Measurements from ENCODE around the gene CLMN.

The CLMN gene

DNA sequence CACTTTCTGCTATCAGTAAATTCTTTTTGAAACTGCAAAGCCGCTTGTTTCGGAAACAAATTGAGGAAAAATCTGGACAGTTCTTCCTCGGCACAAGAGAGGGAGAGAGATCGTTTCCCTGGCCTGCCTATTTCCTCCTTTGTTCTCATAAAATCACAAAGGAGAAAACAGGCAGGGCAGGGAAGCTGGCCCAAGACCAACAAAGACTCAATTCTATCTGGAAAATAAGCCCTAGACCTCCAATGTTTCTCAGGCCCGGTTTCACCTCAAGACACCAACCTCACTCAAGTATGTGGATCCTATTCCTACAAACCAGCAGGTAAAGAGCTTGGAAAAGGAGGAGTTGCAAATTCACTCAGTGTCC, 181.9 kb downstream of the CLMN start:
- H4K20me1 ChIP-seq (ENCODE audit: insufficient read depth, low read length): no peaks in the 10 kb centered on the region; the same call in 1 of the 2 replicates
- no peak overlapping the region for H2AFZ ChIP-seq (ENCODE audit: low read length)
- no peaks in the 10 kb centered on the region for H3F3A ChIP-seq (ENCODE audit: insufficient read depth, low read length)
- H3K4me1 ChIP-seq (ENCODE audit: insufficient read depth, low read length, severe bottlenecking): peaks cover 28% of the 10 kb centered on the region
- H3K4me2 ChIP-seq (ENCODE audit: low read length): no peak overlapping the region
- H3K27ac ChIP-seq (ENCODE audit: low read depth, low read length, poor library complexity, severe bottlenecking): no peak overlapping the region
- no peaks in the 10 kb centered on the region for H3K9me2 ChIP-seq (ENCODE audit: low read depth, low read length)
- no peak overlapping the region for H3K4me3 ChIP-seq (ENCODE audit: low read depth, low read length, poor library complexity, severe bottlenecking)
- no peaks in the 10 kb centered on the region for H3K9me3 ChIP-seq (ENCODE audit: low read length)
- no peaks in the 10 kb centered on the region for H3K27me3 ChIP-seq (ENCODE audit: insufficient read depth, low read length)
- no peak for TF ChIP-seq EZH2 (IDR thresholded peaks at IDR 0.05; ENCODE audit: borderline replicate concordance, low read length)
- TF ChIP-seq CTCF (IDR thresholded peaks at IDR 0.05; ENCODE audit: low read length): no peak
- H3K36me3 ChIP-seq (ENCODE audit: insufficient read depth, low read length): peaks cover 13% of the 10 kb centered on the region; the same call in 1 of the 2 replicates
- no peak overlapping the region for H3K9ac ChIP-seq (ENCODE audit: low read length)
- peaks cover 15% of the 10 kb centered on the region; the same call in 1 of the 2 replicates for H3K79me2 ChIP-seq (ENCODE audit: insufficient read depth, low read length)

GRCh38 chr14:95137164-95137803, 182.4 kb downstream of the CLMN start:
- Histone ChIP-seq H3K27me3 (ENCODE audit: insufficient read depth, low read length) (no peaks in the 10 kb centered on the region), H3K4me1 (ENCODE audit: insufficient read depth, low read length, severe bottlenecking) (peaks cover 26% of the 10 kb centered on the region), H3K9ac (ENCODE audit: low read length) (no peak overlapping the region), H3K4me3 (ENCODE audit: low read depth, low read length, poor library complexity, severe bottlenecking) (no peak overlapping the region), H3K9me3 (ENCODE audit: low read length) (no peaks in the 10 kb centered on the region), H3K36me3 (ENCODE audit: insufficient read depth, low read length) (peaks cover 18% of the 10 kb centered on the region; the same call in 1 of the 2 replicates), H3F3A (ENCODE audit: insufficient read depth, low read length) (no peaks in the 10 kb centered on the region), H4K20me1 (ENCODE audit: insufficient read depth, low read length) (no peaks in the 10 kb centered on the region; the same call in 1 of the 2 replicates), H3K4me2 (ENCODE audit: low read length) (no peak overlapping the region), H3K27ac (ENCODE audit: low read depth, low read length, poor library complexity, severe bottlenecking) (no peak overlapping the region), H3K9me2 (ENCODE audit: low read depth, low read length) (no peaks in the 10 kb centered on the region), H2AFZ (ENCODE audit: low read length) (no peak overlapping the region), H3K79me2 (ENCODE audit: insufficient read depth, low read length) (peaks cover 10% of the 10 kb centered on the region; the same call in 1 of the 2 replicates)
- TF ChIP-seq EZH2 (IDR thresholded peaks at IDR 0.05; ENCODE audit: borderline replicate concordance, low read length): no peak
- TF ChIP-seq CTCF (IDR thresholded peaks at IDR 0.05; ENCODE audit: low read length): no peak

- H3K27ac ChIP-seq (ENCODE audit: low read depth, low read length, poor library complexity, severe bottlenecking): no peak overlapping the region
- TF ChIP-seq EZH2 (IDR thresholded peaks at IDR 0.05; ENCODE audit: borderline replicate concordance, low read length): no peak
- TF ChIP-seq CTCF (IDR thresholded peaks at IDR 0.05; ENCODE audit: low read length): no peak
- no peaks in the 10 kb centered on the region for H3F3A ChIP-seq (ENCODE audit: insufficient read depth, low read length)
- no peaks in the 10 kb centered on the region for H3K9me2 ChIP-seq (ENCODE audit: low read depth, low read length)
- peaks cover 22% of the 10 kb centered on the region; the same call in 1 of the 2 replicates for H3K36me3 ChIP-seq (ENCODE audit: insufficient read depth, low read length)
- no peaks in the 10 kb centered on the region; the same call in 1 of the 2 replicates for H4K20me1 ChIP-seq (ENCODE audit: insufficient read depth, low read length)
- no peak overlapping the region for H2AFZ ChIP-seq (ENCODE audit: low read length)
- H3K4me2 ChIP-seq (ENCODE audit: low read length): no peak overlapping the region
- no peaks in the 10 kb centered on the region for H3K9me3 ChIP-seq (ENCODE audit: low read length)
- no peak overlapping the region for H3K9ac ChIP-seq (ENCODE audit: low read length)
- H3K79me2 ChIP-seq (ENCODE audit: insufficient read depth, low read length): 0 out of 2 replicates have a peak, but pooled peaks cover 4% of the 10 kb centered on the region
- no peaks in the 10 kb centered on the region for H3K27me3 ChIP-seq (ENCODE audit: insufficient read depth, low read length)
- peaks cover 20% of the 10 kb centered on the region for H3K4me1 ChIP-seq (ENCODE audit: insufficient read depth, low read length, severe bottlenecking)
- H3K4me3 ChIP-seq (ENCODE audit: low read depth, low read length, poor library complexity, severe bottlenecking): no peak overlapping the region
These were observed 183.1 kb downstream of the CLMN start for GRCh38 chr14:95136631-95137030.
